A673 (cell line): ENCODE data around the gene AATK. TPM values are rescaled to one million over a fixed set of nuclear protein-coding genes. Genes with fewer than 3 reads are reported as not detected.

Experiments
- BruUV-seq: library from RNA; stranded (reverse); fragments of 400-500 nt; replicated peaks from 2 replicates; lab custom pipeline; 2021; lab: Mats Ljungman, UMichigan
- CTCF ChIA-PET: fragments of 300-600 bp; sonication (Branson Sonifier 250); formaldehyde crosslinking; loops from one replicate; lab custom pipeline; 2022; ENCODE audit warnings: antibody characterized with exemption; lab: Charles Lee
- POLR2A ChIA-PET: fragments of 300-600 bp; sonication (Branson Sonifier 250); formaldehyde crosslinking; loops from one replicate; lab custom pipeline; 2022; ENCODE audit warnings: antibody characterized with exemption; ENCODE audit not compliant: low non-redundant PET; lab: Charles Lee
- DNase-seq: peaks from one replicate; pipeline ENCODE4 v3.0.0-alpha.2; 2015; ENCODE audit warnings: low spot score
- H3K27ac ChIP-seq: fragments of 200-600 bp; sonication (generic); 2 replicates; pipeline ENCODE4 v1.5.1; 2016; ENCODE audit warnings: mixed run types, low read depth, mild to moderate bottlenecking, mixed read lengths, antibody characterized with exemption, low read length; ENCODE audit not compliant: poor library complexity, severe bottlenecking
- H3K27me3 ChIP-seq: fragments of 200-600 bp; sonication (generic); replicated peaks from 2 replicates; pipeline ENCODE4 v1.6.1; 2017; ENCODE audit warnings: mixed run types, low read depth, mild to moderate bottlenecking, mixed read lengths, antibody characterized with exemption, low read length; ENCODE audit not compliant: insufficient read depth, poor library complexity
- H3K36me3 ChIP-seq: fragments of 200-600 bp; sonication (generic); 2 replicates; pipeline ENCODE4 v1.6.1; 2016; ENCODE audit warnings: mixed run types, mild to moderate bottlenecking, mixed read lengths, antibody characterized with exemption, low read length; ENCODE audit not compliant: insufficient read depth, poor library complexity, severe bottlenecking
- H3K4me1 ChIP-seq: fragments of 200-600 bp; sonication (generic); 2 replicates; pipeline ENCODE4 v1.6.1; 2017; ENCODE audit warnings: mixed run types, mild to moderate bottlenecking, mixed read lengths, antibody characterized with exemption, low read length; ENCODE audit not compliant: insufficient read depth, poor library complexity, severe bottlenecking
- H3K4me3 ChIP-seq: fragments of 200-600 bp; sonication (generic); 2 replicates; pipeline ENCODE4 v1.5.1; 2016; ENCODE audit warnings: low read depth, mixed run types, mild to moderate bottlenecking, mixed read lengths, low read length; ENCODE audit not compliant: poor library complexity, severe bottlenecking
- H3K9me3 ChIP-seq: fragments of 200-600 bp; sonication (generic); 2 replicates; pipeline ENCODE4 v1.6.1; 2016; ENCODE audit warnings: mixed run types, low read depth, mild to moderate bottlenecking, mixed read lengths, antibody characterized with exemption, low read length; ENCODE audit not compliant: poor library complexity, severe bottlenecking
- CTCF ChIP-seq: fragments of 300-800, 200-600 bp; sonication (generic); conservative IDR thresholded peaks from 2 replicates; pipeline ENCODE4 v1.5.1; 2017; ENCODE audit warnings: low read depth, mild to moderate bottlenecking, antibody characterized with exemption, low read length, moderate library complexity, mixed read lengths
- EZH2 ChIP-seq: fragments of 200-600 bp; sonication (generic); IDR thresholded peaks from 2 replicates; pipeline ENCODE4 v1.6.1; 2017; ENCODE audit warnings: borderline replicate concordance, low read depth, mild to moderate bottlenecking, mixed read lengths, antibody characterized with exemption, low read length; ENCODE audit not compliant: poor library complexity, severe bottlenecking
- intact Hi-C: fragments of 100-400 bp; cut with micrococcal nuclease; formaldehyde crosslinking; loops from one replicate; pipeline ENCODE4 v1.10.0; 2022; ENCODE audit not compliant: unreplicated experiment
- total RNA-seq: library from RNA; stranded (reverse); gene quantifications from 2 replicates; pipeline ENCODE4 v1.2.3, GENCODE V29; 2021

The AATK gene
- total RNA-seq, 1 experiment from 2014 or later, result 0.90 TPM

GRCh38 chr17:81193470-81194224 is 27.6 kb upstream of the AATK start:
- TF ChIP-seq CTCF (no peak), EZH2 (no peak)
- H3K9me3 ChIP-seq, result no peaks in the 10 kb centered on the region
- H3K4me3 ChIP-seq, result no peak overlapping the region
- H3K36me3 ChIP-seq, result peaks cover 5% of the 10 kb centered on the region
- no peaks in the 10 kb centered on the region for H3K27me3 ChIP-seq
- CTCF ChIA-PET, result no interaction called here
- H3K27ac ChIP-seq, result no peak overlapping the region
- H3K4me1 ChIP-seq, result no peaks in the 10 kb centered on the region
- no peak for DNase-seq
- POLR2A ChIA-PET, result no interaction called here
- BruUV-seq, result no TSS peak
- intact Hi-C loops, result no loop called here

GRCh38 chr17:81193051-81193410 is 27.0 kb upstream of the AATK start:
- CTCF ChIA-PET, result no interaction called here
- POLR2A ChIA-PET, result no interaction called here

GRCh38 chr17:81192386-81193050 is 26.5 kb upstream of the AATK start:
- Histone ChIP-seq H3K27me3 (no peaks in the 10 kb centered on the region), H3K4me3 (no peak overlapping the region), H3K36me3 (peaks cover 5% of the 10 kb centered on the region), H3K4me1 (no peaks in the 10 kb centered on the region), H3K27ac (no peak overlapping the region), H3K9me3 (no peaks in the 10 kb centered on the region)
- BruUV-seq, result no TSS peak
- TF ChIP-seq CTCF (no peak), EZH2 (no peak)
- POLR2A ChIA-PET, result no interaction called here
- DNase-seq, result no peak
- CTCF ChIA-PET, result no interaction called here
- intact Hi-C loops, result no loop called here

More at GRCh38 chr17:81193051-81193410, 27.0 kb upstream of the AATK start:
- H3K27me3 ChIP-seq, result no peaks in the 10 kb centered on the region
- intact Hi-C loops, result no loop called here
- H3K27ac ChIP-seq, result no peak overlapping the region
- no peaks in the 10 kb centered on the region for H3K4me1 ChIP-seq
- H3K9me3 ChIP-seq, result no peaks in the 10 kb centered on the region
- no TSS peak for BruUV-seq
- no peak for TF ChIP-seq CTCF
- no peak for TF ChIP-seq EZH2
- no peak overlapping the region for H3K4me3 ChIP-seq
- no peak for DNase-seq
- peaks cover 5% of the 10 kb centered on the region for H3K36me3 ChIP-seq
